Stimulated activated CD4-positive, alpha-beta T cell treated with anti-CD3 and anti-CD28 coated beads, TNF-alpha, amount 100 ng/mL, for 24 hours (primary cell): ENCODE data around the gene RASAL1.
A peak's percentile ranks its signal among the peaks of the same experiment; 100 is the strongest.

Experiments
- DNase-seq, 3 experiments: peaks; one replicate each; pipeline ENCODE4 v3.0.0-alpha.2; 2020; ENCODE audit warnings: low read depth in 3 of 3

RASAL1 gene

GRCh38 chr12:113115455-113116126, 20.0 kb downstream of the RASAL1 start:
- no peak for DNase-seq

- DNase-seq, result no peak
Observed at GRCh38 chr12:113114447-113115178, 20.9 kb downstream of the RASAL1 start.

GRCh38 chr12:113113397-113113796, 22.2 kb downstream of the RASAL1 start:
- DNase-seq, result no peak

GRCh38 chr12:113112043-113112899, 23.3 kb downstream of the RASAL1 start:
- DNase-seq, result no peak

GRCh38 chr12:113111247-113111646, 24.3 kb downstream of the RASAL1 start:
- DNase-seq, result no peak

- no peak for DNase-seq
Observed at GRCh38 chr12:113109872-113110599, 25.5 kb downstream of the RASAL1 start.

GRCh38 chr12:113109360-113109759, 26.2 kb downstream of the RASAL1 start:
- no peak for DNase-seq

GRCh38 chr12:113108308-113108707, 27.3 kb downstream of the RASAL1 start:
- DNase-seq, result no peak

- DNase-seq, result no peak
Observed at GRCh38 chr12:113106361-113106760, 29.2 kb downstream of the RASAL1 start.

- no peak for DNase-seq
Observed at GRCh38 chr12:113105606-113106271, 29.8 kb downstream of the RASAL1 start.

GRCh38 chr12:113104953-113105510, 30.5 kb downstream of the RASAL1 start:
- no peak for DNase-seq

- peak; percentile 34 to 70 (median 42) for DNase-seq
Observed at GRCh38 chr12:113103756-113104450, 31.7 kb downstream of the RASAL1 start.

GRCh38 chr12:113102811-113103210, 32.8 kb downstream of the RASAL1 start:
- no peak for DNase-seq

GRCh38 chr12:113101751-113102150, 33.8 kb downstream of the RASAL1 start:
- DNase-seq, result no peak

GRCh38 chr12:113099764-113100163, 35.8 kb downstream of the RASAL1 start:
- DNase-seq, result no peak

- no peak for DNase-seq
Observed at GRCh38 chr12:113099364-113099763, 36.2 kb downstream of the RASAL1 start.

- DNase-seq, result peak; percentile 44 to 80 (median 55)
Observed at GRCh38 chr12:113098441-113099028, 37.0 kb downstream of the RASAL1 start.

- no peak for DNase-seq
Observed at GRCh38 chr12:113097716-113098440, 37.7 kb downstream of the RASAL1 start.
